Skeletal muscle tissue (tissue), 4 donors: ENCODE measurements around the gene PIM3. TPM values are rescaled to one million over a fixed set of nuclear protein-coding genes. Genes with fewer than 3 reads are reported as not detected.

ENCODE experiments used
- H3K27ac ChIP-seq: one replicate; pipeline ENCODE4 v1.7.0; 2013; ENCODE audit warnings: mild to moderate bottlenecking, low read depth, low read length, inconsistent platforms
- H3K27me3 ChIP-seq, 3 donors: one replicate each; pipeline ENCODE4 v1.7.0; 2013; ENCODE audit warnings: low read length in 3 of 3; ENCODE audit not compliant: control insufficient read depth in 3 of 3, insufficient read depth in 3 of 3
- H3K36me3 ChIP-seq, 3 donors: one replicate each; pipeline ENCODE4 v1.7.0; 2013; ENCODE audit warnings: low read length in 3 of 3; ENCODE audit not compliant: control insufficient read depth in 3 of 3, insufficient read depth in 3 of 3
- H3K4me1 ChIP-seq, 3 donors: one replicate each; pipeline ENCODE4 v1.7.0; 2013; ENCODE audit warnings: low read length in 3 of 3, mild to moderate bottlenecking in 3 of 3; ENCODE audit not compliant: control insufficient read depth in 3 of 3, insufficient read depth in 3 of 3
- H3K4me3 ChIP-seq, 3 donors: one replicate each; pipeline ENCODE4 v1.7.0; 2013; ENCODE audit warnings: low read length in 3 of 3
- H3K9ac ChIP-seq, 3 donors: one replicate each; pipeline ENCODE4 v1.7.0; 2013; ENCODE audit warnings: low read length in 3 of 3, mild to moderate bottlenecking in 3 of 3, moderate library complexity in 2 of 3, low read depth in 1 of 3
- H3K9me3 ChIP-seq, 3 donors: one replicate each; pipeline ENCODE4 v1.7.0; 2013; ENCODE audit warnings: low read length in 3 of 3; ENCODE audit not compliant: control insufficient read depth in 3 of 3
- total RNA-seq: library from RNA; depleted of rRNA; stranded (reverse); fragments of >200 nt; gene quantifications from one replicate; pipeline ENCODE4 v1.2.3, GENCODE V29; 2014
- donor health status: Osteomylitis.

The PIM3 gene
- total RNA-seq, 1 donor from 2014 or later = 14.6 TPM

DNA sequence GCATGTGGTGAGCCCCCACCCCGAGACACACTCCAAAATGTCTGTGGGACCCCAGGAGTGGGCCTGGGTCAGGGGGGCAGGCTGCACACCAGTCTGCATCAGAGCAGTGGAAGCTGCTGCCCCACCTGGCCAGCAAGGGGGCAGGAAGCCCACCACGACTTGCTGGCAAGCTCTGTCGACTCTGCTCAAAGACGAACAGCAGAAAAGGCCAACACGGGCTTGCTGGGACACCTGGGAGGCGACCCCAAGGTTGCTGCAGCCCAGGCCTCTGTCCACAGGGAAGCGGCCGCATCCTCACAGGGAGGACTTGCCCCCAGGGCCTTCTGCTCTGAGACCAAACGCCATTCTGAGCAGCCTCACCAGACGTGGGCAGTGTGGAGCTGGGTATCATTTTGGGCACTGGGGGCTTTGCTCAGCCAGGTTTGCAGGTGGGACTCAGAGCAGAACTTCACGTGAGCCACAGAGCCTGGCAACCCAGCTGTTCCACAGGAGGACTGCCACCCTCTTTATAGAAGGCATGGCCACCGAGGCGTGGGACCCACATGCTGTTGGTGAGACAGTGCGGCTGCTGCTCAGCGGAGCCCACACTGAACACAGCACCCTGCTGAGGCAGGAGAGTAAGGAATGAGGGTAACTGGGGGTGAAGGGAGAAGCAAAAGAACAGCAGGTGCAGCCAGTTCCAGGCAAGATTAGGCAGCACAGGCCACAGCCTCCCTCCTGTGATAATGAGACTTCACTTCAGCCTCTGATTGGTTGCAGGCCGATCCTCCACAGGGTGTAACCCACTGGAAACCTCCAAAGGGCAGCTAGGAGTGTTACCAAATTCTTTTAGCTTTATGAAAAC, 41.0 kb downstream of the PIM3 start:
- Histone ChIP-seq H3K9me3 (no peaks in the 10 kb centered on the region), H3K36me3 (no peaks in the 10 kb centered on the region), H3K27me3 (peaks cover 21 to 32% (median 25%) of the 10 kb centered on the region in 3 donors), H3K4me3 (no peak overlapping the region), H3K9ac (no peak overlapping the region), H3K27ac (no peak overlapping the region), H3K4me1 (no peaks in the 10 kb centered on the region)

DNA sequence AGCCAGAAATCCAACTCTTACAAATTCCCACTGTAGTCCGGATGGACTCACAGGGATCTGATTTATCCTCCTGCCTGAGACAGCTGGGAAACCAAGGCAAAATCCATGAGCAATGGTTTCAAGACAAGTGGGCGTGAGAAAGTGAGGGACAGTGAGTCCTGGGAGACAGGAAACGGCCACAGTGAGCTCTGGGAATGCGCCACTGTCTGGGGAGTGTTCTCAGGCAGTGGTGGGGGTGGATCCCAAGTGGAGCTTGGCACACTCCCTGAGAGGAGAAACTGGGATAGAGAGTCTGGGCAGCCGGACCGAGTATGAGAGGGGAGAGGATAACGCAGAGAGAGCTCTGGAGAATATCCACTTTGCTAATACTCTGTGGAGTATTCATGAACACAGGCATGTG, 42.2 kb downstream of the PIM3 start:
- Histone ChIP-seq H3K9ac (no peak overlapping the region), H3K27me3 (peaks cover 21 to 32% (median 25%) of the 10 kb centered on the region in 3 donors), H3K36me3 (no peaks in the 10 kb centered on the region), H3K4me3 (no peak overlapping the region), H3K27ac (no peak overlapping the region), H3K9me3 (no peaks in the 10 kb centered on the region), H3K4me1 (no peaks in the 10 kb centered on the region)

DNA sequence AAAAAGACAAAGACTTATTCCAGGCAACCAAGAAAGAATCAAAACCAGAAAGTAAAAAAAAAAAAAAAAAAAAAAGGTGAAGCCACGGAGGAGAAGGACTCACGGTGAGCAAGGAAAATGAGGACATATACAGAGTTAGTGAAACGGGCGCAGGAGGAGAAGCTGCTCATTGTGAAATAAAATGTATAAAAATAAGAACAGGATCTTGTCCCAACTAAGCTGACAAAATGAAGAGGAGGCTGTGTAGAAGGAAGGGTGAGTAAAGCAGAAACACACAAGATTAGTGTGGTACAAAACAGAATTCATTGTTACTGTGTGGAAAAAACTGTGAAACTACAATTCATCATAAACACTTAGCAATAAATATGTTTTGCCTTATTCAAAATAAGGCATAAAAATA, 44.3 kb downstream of the PIM3 start:
- peaks cover 21 to 23% (median 22%) of the 10 kb centered on the region in 3 donors for H3K27me3 ChIP-seq
- H3K27ac ChIP-seq = no peak overlapping the region
- H3K9me3 ChIP-seq = no peaks in the 10 kb centered on the region
- H3K36me3 ChIP-seq = no peaks in the 10 kb centered on the region
- no peaks in the 10 kb centered on the region for H3K4me1 ChIP-seq
- H3K4me3 ChIP-seq = no peak overlapping the region
- H3K9ac ChIP-seq = no peak overlapping the region

DNA sequence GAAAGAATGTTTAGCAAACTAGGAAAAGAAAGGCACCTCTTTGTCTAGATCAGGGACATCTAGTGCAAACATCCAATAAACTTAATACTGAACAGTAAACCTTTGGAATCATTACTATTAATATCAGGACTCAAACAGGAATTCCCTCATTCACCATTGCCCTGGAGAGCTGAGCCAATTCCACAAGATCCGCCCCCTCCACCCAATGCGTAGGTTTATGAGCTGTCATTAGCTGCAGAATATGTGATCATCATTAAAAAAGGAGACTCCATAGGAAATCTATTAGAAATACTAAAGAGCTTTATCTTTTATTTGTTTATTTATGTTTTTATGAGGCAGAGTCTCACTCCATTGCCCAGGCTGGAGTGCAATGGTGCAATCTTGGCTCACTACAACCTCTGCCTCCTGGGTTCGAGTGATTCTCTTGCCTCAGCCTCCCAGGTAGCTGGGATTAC, 46.5 kb downstream of the PIM3 start:
- H3K9ac ChIP-seq = no peak overlapping the region
- H3K4me1 ChIP-seq = no peaks in the 10 kb centered on the region
- H3K4me3 ChIP-seq = no peak overlapping the region
- H3K27ac ChIP-seq = no peak overlapping the region
- peaks cover 23 to 33% (median 25%) of the 10 kb centered on the region in 3 donors for H3K27me3 ChIP-seq
- no peaks in the 10 kb centered on the region for H3K36me3 ChIP-seq
- no peaks in the 10 kb centered on the region for H3K9me3 ChIP-seq

DNA sequence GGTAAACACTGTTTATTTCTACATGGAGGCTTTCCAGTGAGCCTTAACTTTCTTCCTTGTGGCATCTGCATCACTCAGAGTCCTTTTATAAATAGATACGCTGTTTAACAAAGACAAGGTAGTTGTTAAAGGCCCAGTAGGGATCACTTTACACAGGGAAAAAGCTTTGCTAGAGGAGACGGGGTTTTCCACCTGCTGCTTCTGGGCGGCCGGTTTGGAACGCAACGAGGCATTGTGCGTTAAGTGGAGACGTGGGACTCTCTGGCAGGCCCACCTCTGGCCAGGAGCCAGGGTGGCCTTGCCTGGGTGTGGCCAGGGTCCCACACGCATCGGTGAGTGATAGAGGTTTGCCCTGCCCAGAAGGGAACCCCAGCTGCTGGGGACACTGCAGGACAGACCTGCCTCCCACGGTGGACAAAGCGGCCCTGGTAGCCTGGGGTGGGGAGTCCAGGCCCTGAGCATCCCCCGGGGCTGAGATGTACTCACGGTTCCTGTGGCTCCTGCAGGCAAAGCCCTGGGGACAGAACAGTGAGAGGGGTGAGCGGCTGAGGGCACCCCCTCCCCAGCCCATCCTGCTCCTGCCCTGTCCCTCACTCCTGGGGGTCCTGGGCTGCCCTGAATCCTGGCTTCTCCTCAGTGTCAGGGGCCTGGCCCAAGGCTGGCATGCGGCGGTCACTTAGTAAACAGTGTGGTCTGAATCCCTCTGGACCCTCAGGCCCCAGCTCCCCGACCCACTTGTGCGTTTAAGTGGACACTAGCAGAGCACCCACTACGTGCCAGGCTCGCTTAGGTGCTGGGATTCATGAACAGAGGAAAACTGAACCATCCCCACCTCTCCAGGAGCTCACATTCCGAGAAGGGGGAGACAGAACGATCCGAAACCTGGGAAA, 47.8 kb downstream of the PIM3 start:
- no peak overlapping the region for H3K9ac ChIP-seq
- no peak overlapping the region for H3K4me3 ChIP-seq
- H3K27me3 ChIP-seq = peaks cover 27 to 46% (median 34%) of the 10 kb centered on the region in 3 donors
- no peaks in the 10 kb centered on the region for H3K36me3 ChIP-seq
- no peaks in the 10 kb centered on the region for H3K4me1 ChIP-seq
- no peak overlapping the region for H3K27ac ChIP-seq
- no peaks in the 10 kb centered on the region for H3K9me3 ChIP-seq

DNA sequence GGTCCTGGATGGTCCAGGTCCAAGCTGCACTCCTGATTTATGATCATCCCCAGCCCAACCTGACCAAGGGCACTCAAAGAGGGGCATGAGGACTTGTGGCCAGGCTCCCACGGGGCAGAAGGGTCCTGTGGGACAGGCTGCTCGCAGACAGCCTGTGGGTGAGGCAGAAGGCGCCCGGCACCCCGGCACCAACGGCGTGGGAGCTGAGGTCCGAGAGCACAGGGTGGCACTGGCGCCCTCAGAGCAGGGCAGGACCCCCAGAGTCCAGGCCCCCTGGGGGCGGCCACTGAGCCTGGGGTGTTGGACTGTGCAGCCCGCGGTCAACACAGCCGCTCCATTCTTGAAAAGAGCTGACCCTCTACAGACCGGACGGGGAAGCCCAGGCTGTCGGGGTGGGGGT, 48.7 kb downstream of the PIM3 start:
- H3K27ac ChIP-seq = no peak overlapping the region

DNA sequence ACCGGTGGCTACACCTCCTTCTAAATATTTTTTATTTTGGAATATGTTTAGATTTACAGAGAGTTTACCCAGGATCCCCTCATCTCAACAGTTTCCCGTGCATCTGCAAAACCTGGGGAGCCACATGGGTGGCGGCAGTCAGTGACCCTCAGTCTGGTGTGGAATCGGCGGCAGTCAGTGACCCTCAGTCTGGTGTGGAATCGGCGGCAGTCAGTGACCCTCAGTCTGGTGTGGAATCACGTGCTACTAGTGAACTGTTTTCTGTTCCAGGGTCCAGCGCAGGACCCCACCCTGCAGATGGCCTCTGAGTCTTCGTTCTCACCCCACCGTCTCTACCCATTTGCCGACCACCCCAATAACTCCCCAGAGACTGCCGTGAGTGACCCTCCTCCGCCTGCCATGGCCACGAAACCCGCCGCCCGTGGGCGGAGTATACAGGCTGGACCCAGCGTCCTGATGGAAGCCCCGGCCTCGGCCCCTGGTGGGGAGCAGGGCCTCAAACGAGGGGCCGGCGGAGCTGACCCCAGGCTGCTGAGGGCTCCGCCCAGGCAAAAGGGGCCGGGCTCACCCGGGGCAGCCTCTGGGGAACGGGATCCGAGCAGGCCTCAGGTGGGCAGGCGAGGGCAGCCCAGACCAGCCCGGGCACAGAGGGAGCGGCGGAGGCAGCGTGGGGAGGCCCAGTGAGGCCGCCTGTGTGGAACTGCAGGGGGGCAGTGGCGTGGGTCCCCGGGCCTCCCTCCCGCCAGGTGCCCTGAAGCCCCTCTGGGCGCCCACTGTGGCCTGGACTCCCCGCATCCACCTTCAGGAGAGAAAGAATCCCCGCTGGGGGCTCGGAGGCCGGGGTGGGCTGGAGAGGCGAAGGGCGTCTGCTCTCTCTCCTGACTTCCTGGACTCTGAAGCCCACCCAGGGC, 49.4 kb downstream of the PIM3 start:
- Histone ChIP-seq H3K9me3 (no peaks in the 10 kb centered on the region), H3K36me3 (no peaks in the 10 kb centered on the region), H3K9ac (no peak overlapping the region), H3K4me1 (no peaks in the 10 kb centered on the region), H3K27ac (no peak overlapping the region), H3K27me3 (peaks cover 40 to 59% (median 50%) of the 10 kb centered on the region in 3 donors), H3K4me3 (no peak overlapping the region)

More for the DNA sequence above, 48.7 kb downstream of the PIM3 start:
- H3K27me3 ChIP-seq = peaks cover 35 to 55% (median 42%) of the 10 kb centered on the region in 3 donors
- H3K4me3 ChIP-seq = no peak overlapping the region
- H3K36me3 ChIP-seq = no peaks in the 10 kb centered on the region
- H3K4me1 ChIP-seq = no peaks in the 10 kb centered on the region
- no peaks in the 10 kb centered on the region for H3K9me3 ChIP-seq
- no peak overlapping the region for H3K9ac ChIP-seq

DNA sequence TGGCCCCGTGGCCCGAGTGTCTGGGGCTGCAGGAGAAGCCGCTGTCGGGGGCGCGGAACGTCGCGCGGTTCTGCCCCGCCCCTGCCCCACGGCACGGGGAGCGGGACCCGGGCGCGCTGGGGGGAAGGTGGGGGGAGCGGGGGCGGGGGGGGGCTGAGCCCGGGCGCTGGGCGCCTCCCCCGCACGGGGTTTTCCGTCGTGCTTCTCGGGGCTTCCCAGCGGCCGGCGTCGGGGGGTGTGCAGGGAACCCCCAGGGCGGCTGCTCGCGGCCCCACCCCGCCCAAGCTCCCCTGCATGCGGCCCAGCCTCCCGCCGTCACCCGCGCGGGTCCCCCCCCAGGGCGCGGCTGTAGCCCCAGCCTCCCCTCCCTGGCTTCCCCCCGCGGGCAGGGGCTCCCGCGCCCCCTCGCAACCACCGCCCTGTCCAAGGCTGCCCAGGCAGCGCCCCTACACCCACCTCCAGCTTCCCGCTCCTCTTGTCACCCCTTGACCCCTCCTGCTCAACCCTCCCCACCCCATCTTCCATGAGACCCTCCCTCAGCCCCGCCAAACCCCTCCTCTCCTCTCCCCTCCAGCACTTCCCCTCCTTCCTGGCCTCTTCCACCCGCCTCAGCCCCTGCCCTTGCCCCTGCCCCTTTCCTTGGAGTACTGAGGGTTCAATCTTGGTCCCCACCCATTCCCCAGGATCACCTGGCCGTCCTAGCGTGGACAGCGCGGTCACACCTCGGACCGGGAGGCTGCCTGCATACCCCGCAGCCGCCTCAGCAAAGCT, 50.3 kb downstream of the PIM3 start:
- no peak overlapping the region for H3K9ac ChIP-seq
- H3K4me3 ChIP-seq = no peak overlapping the region
- no peaks in the 10 kb centered on the region for H3K9me3 ChIP-seq
- H3K27ac ChIP-seq = no peak overlapping the region
- H3K27me3 ChIP-seq = peaks cover 41 to 61% (median 51%) of the 10 kb centered on the region in 3 donors
- H3K36me3 ChIP-seq = no peaks in the 10 kb centered on the region
- H3K4me1 ChIP-seq = no peaks in the 10 kb centered on the region
